Measurements from ENCODE around the gene NKX2-4.
"Not testable (repeated sequence)": the region's sequence is repeated elsewhere in the genome, so short reads cannot be mapped to it uniquely, and the experiment has no call there.

NKX2-4 gene

GRCh38 chr20:21393816-21394519, 3.4 kb downstream of the NKX2-4 start:
- DNase-seq (ENCODE audit: low spot score), result no peak

- no peak for DNase-seq (ENCODE audit: low spot score)
Measured at GRCh38 chr20:21393166-21393565, 4.2 kb downstream of the NKX2-4 start.

- DNase-seq (ENCODE audit: low spot score), result no peak
Measured at GRCh38 chr20:21391972-21392352, 5.4 kb downstream of the NKX2-4 start.

GRCh38 chr20:21391185-21391971, 5.9 kb downstream of the NKX2-4 start:
- no peak for DNase-seq (ENCODE audit: low spot score)

- DNase-seq (ENCODE audit: low spot score), result no peak
Measured at GRCh38 chr20:21390768-21391167, 6.6 kb downstream of the NKX2-4 start.

- DNase-seq (ENCODE audit: low spot score), result no peak
Measured at GRCh38 chr20:21389368-21389767, 8.0 kb downstream of the NKX2-4 start.

- no peak for DNase-seq (ENCODE audit: low spot score)
Measured at GRCh38 chr20:21388566-21388965, 8.8 kb downstream of the NKX2-4 start.

GRCh38 chr20:21387528-21387927, 9.8 kb downstream of the NKX2-4 start:
- no peak for DNase-seq (ENCODE audit: low spot score)

- no peak for DNase-seq (ENCODE audit: low spot score)
Measured at GRCh38 chr20:21386111-21386510, 11.2 kb downstream of the NKX2-4 start.

- no peak for DNase-seq (ENCODE audit: low spot score)
Measured at GRCh38 chr20:21384308-21384892, 12.9 kb downstream of the NKX2-4 start.

- no peak for DNase-seq (ENCODE audit: low spot score)
Measured at GRCh38 chr20:21381619-21382018, 15.7 kb downstream of the NKX2-4 start.

GRCh38 chr20:21380711-21381110, 16.6 kb downstream of the NKX2-4 start:
- no peak for DNase-seq (ENCODE audit: low spot score)

- DNase-seq (ENCODE audit: low spot score), result no peak
Measured at GRCh38 chr20:21378259-21378658, 19.1 kb downstream of the NKX2-4 start.

GRCh38 chr20:21377701-21378100, 19.6 kb downstream of the NKX2-4 start:
- no peak for DNase-seq (ENCODE audit: low spot score)

GRCh38 chr20:21376626-21377025, 20.7 kb downstream of the NKX2-4 start:
- DNase-seq (ENCODE audit: low spot score), result no peak

- no peak for DNase-seq (ENCODE audit: low spot score)
Measured at GRCh38 chr20:21373436-21373835, 23.9 kb downstream of the NKX2-4 start.

- DNase-seq (ENCODE audit: low spot score), result no peak
Measured at GRCh38 chr20:21372016-21372415, 25.3 kb downstream of the NKX2-4 start.

- DNase-seq (ENCODE audit: low spot score), result no peak
Measured at GRCh38 chr20:21371193-21371592, 26.1 kb downstream of the NKX2-4 start.

GRCh38 chr20:21368791-21369190, 28.5 kb downstream of the NKX2-4 start:
- no peak for DNase-seq (ENCODE audit: low spot score)

GRCh38 chr20:21366273-21366672, 31.1 kb downstream of the NKX2-4 start:
- not testable (repeated sequence) for DNase-seq (ENCODE audit: low spot score)

GRCh38 chr20:21365771-21366170, 31.6 kb downstream of the NKX2-4 start:
- DNase-seq (ENCODE audit: low spot score), result no peak

- no peak for DNase-seq (ENCODE audit: low spot score)
Measured at GRCh38 chr20:21364413-21364812, 32.9 kb downstream of the NKX2-4 start.

- DNase-seq (ENCODE audit: low spot score), result no peak
Measured at GRCh38 chr20:21361266-21361665, 36.1 kb downstream of the NKX2-4 start.

Data from GM03348 (cell line).